ENCODE data around the gene UFSP2. TPM values are rescaled to one million over a fixed set of nuclear protein-coding genes. Genes with fewer than 3 reads are reported as not detected.

UFSP2 gene
- total RNA-seq, 1 donor, result 43.4 TPM

GRCh38 chr4:185464887-185465286 is 39.1 kb upstream of the UFSP2 start:
- DNase-seq (ENCODE audit: insufficient read length, low spot score, missing footprints), result no peak
- no peaks in the 10 kb centered on the region for H3K79me2 ChIP-seq (ENCODE audit: insufficient read depth, low read length)
- H2AFZ ChIP-seq (ENCODE audit: low read length), result no peak overlapping the region
- H3K9me3 ChIP-seq (ENCODE audit: low read depth, low read length), result no peaks in the 10 kb centered on the region
- H3K27me3 ChIP-seq (ENCODE audit: insufficient read depth, low read length), result peaks cover 10% of the 10 kb centered on the region
- H3K4me3 ChIP-seq (ENCODE audit: insufficient read depth, low read length), result no peak overlapping the region
- H3K4me1 ChIP-seq (ENCODE audit: insufficient read depth, low read length), result peaks cover 21% of the 10 kb centered on the region
- H3K4me2 ChIP-seq (ENCODE audit: insufficient read depth, low read length), result no peak overlapping the region
- no peak for TF ChIP-seq CTCF (IDR thresholded peaks at IDR 0.05; ENCODE audit: extremely low read depth, low read depth, low read length)
- no peaks in the 10 kb centered on the region for H3K36me3 ChIP-seq (ENCODE audit: insufficient read depth, low read length)
- no peaks in the 10 kb centered on the region for H4K20me1 ChIP-seq (ENCODE audit: insufficient read depth, low read length)
- H3K27ac ChIP-seq (ENCODE audit: low read depth, low read length), result no peak overlapping the region

- Histone ChIP-seq H3K27me3 (ENCODE audit: insufficient read depth, low read length) (peaks cover 4% of the 10 kb centered on the region), H3K4me1 (ENCODE audit: insufficient read depth, low read length) (peaks cover 21% of the 10 kb centered on the region), H2AFZ (ENCODE audit: low read length) (no peak overlapping the region), H3K27ac (ENCODE audit: low read depth, low read length) (no peak overlapping the region), H3K9me3 (ENCODE audit: low read depth, low read length) (no peaks in the 10 kb centered on the region), H3K36me3 (ENCODE audit: insufficient read depth, low read length) (no peaks in the 10 kb centered on the region), H4K20me1 (ENCODE audit: insufficient read depth, low read length) (no peaks in the 10 kb centered on the region), H3K4me2 (ENCODE audit: insufficient read depth, low read length) (no peak overlapping the region), H3K79me2 (ENCODE audit: insufficient read depth, low read length) (no peaks in the 10 kb centered on the region), H3K4me3 (ENCODE audit: insufficient read depth, low read length) (no peak overlapping the region)
- no peak for DNase-seq (ENCODE audit: insufficient read length, low spot score, missing footprints)
- TF ChIP-seq CTCF (IDR thresholded peaks at IDR 0.05; ENCODE audit: extremely low read depth, low read depth, low read length), result no peak
These were observed 38.4 kb upstream of the UFSP2 start for GRCh38 chr4:185464183-185464582.

- no peak overlapping the region for H3K4me2 ChIP-seq (ENCODE audit: insufficient read depth, low read length)
- no peak for TF ChIP-seq CTCF (IDR thresholded peaks at IDR 0.05; ENCODE audit: extremely low read depth, low read depth, low read length)
- H3K79me2 ChIP-seq (ENCODE audit: insufficient read depth, low read length), result no peaks in the 10 kb centered on the region
- peaks cover 21% of the 10 kb centered on the region for H3K4me1 ChIP-seq (ENCODE audit: insufficient read depth, low read length)
- H3K27me3 ChIP-seq (ENCODE audit: insufficient read depth, low read length), result no peaks in the 10 kb centered on the region
- DNase-seq (ENCODE audit: insufficient read length, low spot score, missing footprints), result no peak
- H3K9me3 ChIP-seq (ENCODE audit: low read depth, low read length), result no peaks in the 10 kb centered on the region
- H3K27ac ChIP-seq (ENCODE audit: low read depth, low read length), result no peak overlapping the region
- H2AFZ ChIP-seq (ENCODE audit: low read length), result no peak overlapping the region
- H3K36me3 ChIP-seq (ENCODE audit: insufficient read depth, low read length), result no peaks in the 10 kb centered on the region
- no peak overlapping the region for H3K4me3 ChIP-seq (ENCODE audit: insufficient read depth, low read length)
- H4K20me1 ChIP-seq (ENCODE audit: insufficient read depth, low read length), result no peaks in the 10 kb centered on the region
These were observed 37.8 kb upstream of the UFSP2 start for GRCh38 chr4:185463541-185463940.

- Histone ChIP-seq H3K36me3 (ENCODE audit: insufficient read depth, low read length) (no peaks in the 10 kb centered on the region), H3K4me3 (ENCODE audit: insufficient read depth, low read length) (no peak overlapping the region), H2AFZ (ENCODE audit: low read length) (no peak overlapping the region), H3K79me2 (ENCODE audit: insufficient read depth, low read length) (no peaks in the 10 kb centered on the region), H3K27ac (ENCODE audit: low read depth, low read length) (no peak overlapping the region), H3K9me3 (ENCODE audit: low read depth, low read length) (no peaks in the 10 kb centered on the region), H3K4me1 (ENCODE audit: insufficient read depth, low read length) (peaks cover 11% of the 10 kb centered on the region), H3K27me3 (ENCODE audit: insufficient read depth, low read length) (no peaks in the 10 kb centered on the region), H3K4me2 (ENCODE audit: insufficient read depth, low read length) (no peak overlapping the region), H4K20me1 (ENCODE audit: insufficient read depth, low read length) (no peaks in the 10 kb centered on the region)
- no peak for TF ChIP-seq CTCF (IDR thresholded peaks at IDR 0.05; ENCODE audit: extremely low read depth, low read depth, low read length)
- DNase-seq (ENCODE audit: insufficient read length, low spot score, missing footprints), result no peak
These were observed 35.8 kb upstream of the UFSP2 start for GRCh38 chr4:185461565-185461964.

Measured in osteoblast (primary cell).